Activated CD4-positive, alpha-beta T cell treated with anti-CD3 and anti-CD28 coated beads for 36 hours (primary cell): ENCODE results near the gene LYZL6. TPM values are rescaled to one million over a fixed set of nuclear protein-coding genes. Genes with fewer than 3 reads are reported as not detected.
A peak's percentile ranks its signal among the peaks of the same experiment; 100 is the strongest.
"Not testable (repeated sequence)": the region's sequence is repeated elsewhere in the genome, so short reads cannot be mapped to it uniquely, and the experiment has no call there.

Experiments
- ATAC-seq: fragments of 200-7000 bp; cut with Tn5 transposase; one replicate; pipeline ENCODE4 v1.10.0; 2021; ENCODE audit warnings: mild to moderate bottlenecking, moderate library complexity
- CTCF ChIA-PET: fragments of 350-600 bp; sonication (Branson Sonifier 250); formaldehyde crosslinking; loops from one replicate; lab custom pipeline; 2021; ENCODE audit warnings: antibody characterized with exemption; lab: Charles Lee
- POLR2A ChIA-PET: fragments of 350-600 bp; sonication (Branson Sonifier 250); formaldehyde crosslinking; loops from one replicate; lab custom pipeline; 2021; ENCODE audit warnings: antibody characterized with exemption, inconsistent platforms; lab: Charles Lee
- DNase-seq: peaks from one replicate; pipeline ENCODE4 v3.0.0-alpha.2; 2020
- H3K27ac Mint-ChIP-seq: one replicate; pipeline ENCODE4 v1.8.0; 2021; ENCODE audit warnings: mixed read lengths
- H3K27me3 Mint-ChIP-seq: one replicate; pipeline ENCODE4 v1.8.0; 2021; ENCODE audit warnings: mixed read lengths
- H3K36me3 Mint-ChIP-seq: one replicate; pipeline ENCODE4 v1.8.0; 2021; ENCODE audit warnings: low read depth, mixed read lengths
- H3K4me1 Mint-ChIP-seq: one replicate; pipeline ENCODE4 v1.8.0; 2021; ENCODE audit warnings: mixed read lengths
- H3K4me3 Mint-ChIP-seq: one replicate; pipeline ENCODE4 v1.8.0; 2021; ENCODE audit warnings: mild to moderate bottlenecking, moderate library complexity, mixed read lengths
- H3K9me3 Mint-ChIP-seq: one replicate; pipeline ENCODE4 v1.8.0; 2021; ENCODE audit warnings: low read depth, mixed read lengths
- intact Hi-C, 2 experiments: fragments of 100-400 bp; cut with DNase I in 1 of 2; cut with micrococcal nuclease in 1 of 2; formaldehyde crosslinking; loops; one replicate each; pipeline versions ENCODE4 v1.14.2 to v1.15.1; 2022 to 2024; cut with DNase I, micrococcal nuclease
- total RNA-seq, 2 experiments: library from RNA; stranded (reverse); gene quantifications; one replicate each; pipeline ENCODE4 v1.2.3, GENCODE V29; 2021

The LYZL6 gene
- total RNA-seq, 2 experiments from 2014 or later = not detected

- ATAC-seq = no peak
- Mint-ChIP-seq H3K27ac (no peak overlapping the region), H3K27me3 (no peaks in the 10 kb centered on the region), H3K9me3 (no peaks in the 10 kb centered on the region), H3K36me3 (no peaks in the 10 kb centered on the region), H3K4me3 (no peak overlapping the region), H3K4me1 (no peaks in the 10 kb centered on the region)
- POLR2A ChIA-PET = no interaction called here
- intact Hi-C loops = loop anchor here in 1 of 2 experiments (5.0 kb wide), 1 partner anchor 86 kb away; no protein-coding TSS in a partner anchor
- CTCF ChIA-PET = interaction anchor here (1.0 to 1.1 kb wide), 2 partner anchors 28 to 139 kb away, joined by 3 to 7 read pairs; no protein-coding TSS in a partner anchor
- DNase-seq = no peak
Measured at GRCh38 chr17:35948092-35948491, 4.6 kb upstream of the LYZL6 start.

- no peak overlapping the region for H3K4me3 Mint-ChIP-seq
- H3K36me3 Mint-ChIP-seq = no peaks in the 10 kb centered on the region
- peak; percentile 69 for DNase-seq
- ChIA-PET CTCF (interaction anchor here (0.7 to 1.1 kb wide), 2 partner anchors 29 to 82 kb away, joined by 3 to 7 read pairs; no protein-coding TSS in a partner anchor), POLR2A (no interaction called here)
- ATAC-seq = peak; percentile 81
- H3K4me1 Mint-ChIP-seq = no peaks in the 10 kb centered on the region
- H3K27ac Mint-ChIP-seq = no peak overlapping the region
- intact Hi-C loops = loop anchor here in 1 of 2 experiments (5.0 kb wide), 1 partner anchor 85 kb away; no protein-coding TSS in a partner anchor
- H3K9me3 Mint-ChIP-seq = no peaks in the 10 kb centered on the region
- H3K27me3 Mint-ChIP-seq = no peaks in the 10 kb centered on the region
Measured at GRCh38 chr17:35947156-35947585, 3.7 kb upstream of the LYZL6 start.

GRCh38 chr17:35944151-35944550 lies 638 bp upstream of the LYZL6 start:
- intact Hi-C loops = no loop called here
- no peaks in the 10 kb centered on the region for H3K27me3 Mint-ChIP-seq
- no peak overlapping the region for H3K4me3 Mint-ChIP-seq
- no peaks in the 10 kb centered on the region for H3K36me3 Mint-ChIP-seq
- ChIA-PET POLR2A (no interaction called here), CTCF (interaction anchor here (1.6 kb wide), 1 partner anchor 32 kb away, joined by 4 read pairs; no protein-coding TSS in a partner anchor)
- ATAC-seq = no peak
- no peaks in the 10 kb centered on the region for H3K4me1 Mint-ChIP-seq
- H3K9me3 Mint-ChIP-seq = no peaks in the 10 kb centered on the region
- no peak for DNase-seq
- no peak overlapping the region for H3K27ac Mint-ChIP-seq

GRCh38 chr17:35942588-35943186 lies 826 bp downstream of the LYZL6 start:
- POLR2A ChIA-PET = no interaction called here
- Mint-ChIP-seq H3K4me3 (no peak overlapping the region), H3K9me3 (no peaks in the 10 kb centered on the region), H3K27me3 (no peaks in the 10 kb centered on the region), H3K36me3 (no peaks in the 10 kb centered on the region), H3K27ac (no peak overlapping the region), H3K4me1 (no peaks in the 10 kb centered on the region)
- CTCF ChIA-PET = interaction anchor here (0.8 to 1.6 kb wide), 5 partner anchors 13 to 206 kb away, joined by 3 to 5 read pairs (median 3); no protein-coding TSS in a partner anchor
- intact Hi-C loops = no loop called here
- ATAC-seq (no peak), DNase-seq (no peak)

- H3K27me3 Mint-ChIP-seq, H3K27ac Mint-ChIP-seq, H3K36me3 Mint-ChIP-seq, POLR2A ChIA-PET, ATAC-seq, H3K4me3 Mint-ChIP-seq, H3K9me3 Mint-ChIP-seq, DNase-seq, H3K4me1 Mint-ChIP-seq, intact Hi-C loops: not testable (repeated sequence)
- CTCF ChIA-PET = interaction anchor here (1.0 kb wide), 2 partner anchors 23 to 89 kb away, joined by 3 read pairs; no protein-coding TSS in a partner anchor
Measured at GRCh38 chr17:35938492-35938891, 5.0 kb downstream of the LYZL6 start.

- DNase-seq (no peak), ATAC-seq (no peak)
- Mint-ChIP-seq H3K4me3 (no peak overlapping the region), H3K27ac (no peak overlapping the region), H3K4me1 (peaks cover 5% of the 10 kb centered on the region), H3K36me3 (no peaks in the 10 kb centered on the region), H3K27me3 (no peaks in the 10 kb centered on the region), H3K9me3 (no peaks in the 10 kb centered on the region)
- ChIA-PET POLR2A (no interaction called here), CTCF (interaction anchor here (1.1 kb wide), 2 partner anchors 33 to 136 kb away, joined by 3 read pairs; no protein-coding TSS in a partner anchor)
- intact Hi-C loops = no loop called here
Measured at GRCh38 chr17:35936063-35936462, 7.5 kb downstream of the LYZL6 start.

- Mint-ChIP-seq H3K4me3 (no peak overlapping the region), H3K4me1 (peaks cover 16% of the 10 kb centered on the region), H3K36me3 (peaks cover 1% of the 10 kb centered on the region), H3K9me3 (no peaks in the 10 kb centered on the region), H3K27ac (no peak overlapping the region), H3K27me3 (no peaks in the 10 kb centered on the region)
- no peak for ATAC-seq
- no peak for DNase-seq
- intact Hi-C loops = no loop called here
- POLR2A ChIA-PET = no interaction called here
- CTCF ChIA-PET = no interaction called here
Measured at GRCh38 chr17:35934760-35935159, 8.8 kb downstream of the LYZL6 start.

GRCh38 chr17:35932586-35932985 lies 10.9 kb downstream of the LYZL6 start:
- ATAC-seq (no peak), DNase-seq (no peak)
- Mint-ChIP-seq H3K27ac (no peak overlapping the region), H3K4me3 (no peak overlapping the region), H3K36me3 (peaks cover 3% of the 10 kb centered on the region), H3K9me3 (no peaks in the 10 kb centered on the region), H3K27me3 (no peaks in the 10 kb centered on the region), H3K4me1 (peaks cover 22% of the 10 kb centered on the region)
- ChIA-PET POLR2A (no interaction called here), CTCF (interaction anchor here (0.7 to 1.1 kb wide), 3 partner anchors 29 to 101 kb away, joined by 3 to 8 read pairs (median 4); no protein-coding TSS in a partner anchor)
- intact Hi-C loops = no loop called here

GRCh38 chr17:35931794-35932425 lies 11.6 kb downstream of the LYZL6 start:
- Mint-ChIP-seq H3K27ac (no peak overlapping the region), H3K9me3 (no peaks in the 10 kb centered on the region), H3K36me3 (peaks cover 3% of the 10 kb centered on the region), H3K27me3 (no peaks in the 10 kb centered on the region), H3K4me3 (no peak overlapping the region), H3K4me1 (peaks cover 22% of the 10 kb centered on the region)
- intact Hi-C loops = no loop called here
- DNase-seq (no peak), ATAC-seq (no peak)
- ChIA-PET POLR2A (no interaction called here), CTCF (interaction anchor here (0.6 to 1.7 kb wide), 8 partner anchors 13 to 602 kb away, joined by 3 to 8 read pairs (median 4); partner anchors contain the start of genes MYO19 and PIGW)

- H3K27me3 Mint-ChIP-seq = no peaks in the 10 kb centered on the region
- DNase-seq (peak; percentile 95), ATAC-seq (peak; percentile 100)
- H3K27ac Mint-ChIP-seq = peak within 1 kb of the TSS; percentile 62
- peaks cover 3% of the 10 kb centered on the region for H3K36me3 Mint-ChIP-seq
- intact Hi-C loops = loop anchor here (1.0 kb wide), 7 partner anchors 51 to 556 kb away; partner anchors contain the start of genes AP2B1 (in 1 of the 2), TAF15 (in 1 of the 2) and ZNHIT3 (in 1 of the 2)
- POLR2A ChIA-PET = interaction anchor here (0.6 kb wide), 1 partner anchor 59 kb away, joined by 3 read pairs; no protein-coding TSS in a partner anchor
- peaks cover 22% of the 10 kb centered on the region for H3K4me1 Mint-ChIP-seq
- peak within 1 kb of the TSS; percentile 80 for H3K4me3 Mint-ChIP-seq
- CTCF ChIA-PET = interaction anchor here (0.6 to 1.7 kb wide), 5 partner anchors 29 to 557 kb away, joined by 3 to 8 read pairs (median 4); partner anchors contain the start of gene SLFN11
- H3K9me3 Mint-ChIP-seq = no peaks in the 10 kb centered on the region
Measured at GRCh38 chr17:35930211-35931065, 13.1 kb downstream of the LYZL6 start, which contains the start of gene RDM1. TSS of gene RDM1 (minus strand) at chr17:35930773. CDS start at chr17:35930727, 46 bp downstream.
